Measurements from ENCODE around the gene CTTN. TPM values are rescaled to one million over a fixed set of nuclear protein-coding genes. Genes with fewer than 3 reads are reported as not detected.
A peak's percentile ranks its signal among the peaks of the same experiment; 100 is the strongest.

The CTTN gene
- total RNA-seq, 1 donor from 2014 or later: 296 TPM

DNA sequence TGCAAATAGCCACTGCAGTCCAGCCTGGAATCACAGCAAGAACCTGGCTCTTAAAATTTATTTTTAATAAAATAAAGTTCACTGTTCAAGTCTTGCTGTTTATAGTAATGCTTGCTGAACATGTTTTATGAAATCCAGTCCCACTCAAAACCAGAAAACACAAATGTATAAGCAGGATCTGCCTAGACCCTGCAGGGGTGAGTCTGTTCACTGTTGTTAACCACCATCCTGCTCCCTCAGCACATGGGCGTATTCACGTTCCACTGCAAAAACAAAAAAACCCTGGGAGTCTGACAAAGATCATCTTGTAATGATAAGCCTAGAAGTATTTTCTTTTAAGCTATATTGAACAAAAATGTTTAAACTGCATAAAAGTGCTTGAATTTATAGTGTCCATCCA is 45.0 kb upstream of the CTTN start:
- TF ChIP-seq, protein P1, sequence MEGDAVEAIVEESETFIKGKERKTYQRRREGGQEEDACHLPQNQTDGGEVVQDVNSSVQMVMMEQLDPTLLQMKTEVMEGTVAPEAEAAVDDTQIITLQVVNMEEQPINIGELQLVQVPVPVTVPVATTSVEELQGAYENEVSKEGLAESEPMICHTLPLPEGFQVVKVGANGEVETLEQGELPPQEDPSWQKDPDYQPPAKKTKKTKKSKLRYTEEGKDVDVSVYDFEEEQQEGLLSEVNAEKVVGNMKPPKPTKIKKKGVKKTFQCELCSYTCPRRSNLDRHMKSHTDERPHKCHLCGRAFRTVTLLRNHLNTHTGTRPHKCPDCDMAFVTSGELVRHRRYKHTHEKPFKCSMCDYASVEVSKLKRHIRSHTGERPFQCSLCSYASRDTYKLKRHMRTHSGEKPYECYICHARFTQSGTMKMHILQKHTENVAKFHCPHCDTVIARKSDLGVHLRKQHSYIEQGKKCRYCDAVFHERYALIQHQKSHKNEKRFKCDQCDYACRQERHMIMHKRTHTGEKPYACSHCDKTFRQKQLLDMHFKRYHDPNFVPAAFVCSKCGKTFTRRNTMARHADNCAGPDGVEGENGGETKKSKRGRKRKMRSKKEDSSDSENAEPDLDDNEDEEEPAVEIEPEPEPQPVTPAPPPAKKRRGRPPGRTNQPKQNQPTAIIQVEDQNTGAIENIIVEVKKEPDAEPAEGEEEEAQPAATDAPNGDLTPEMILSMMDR (IDR thresholded peaks at IDR 0.05; ENCODE audit: partially characterized antibody, unreplicated experiment): no peak
- peaks cover 4% of the 10 kb centered on the region for H3K4me1 Mint-ChIP-seq (ENCODE audit: low read depth, unreplicated experiment)
- no peak for DNase-seq
- no peak overlapping the region for H3K4me3 Mint-ChIP-seq (ENCODE audit: unreplicated experiment)
- H3K36me3 Mint-ChIP-seq (ENCODE audit: unreplicated experiment): no peaks in the 10 kb centered on the region
- H3K27ac Mint-ChIP-seq (ENCODE audit: unreplicated experiment): peak overlapping the region; percentile 57
- peaks cover 6% of the 10 kb centered on the region for H3K27me3 Mint-ChIP-seq (ENCODE audit: unreplicated experiment)
- H3K9me3 Mint-ChIP-seq (ENCODE audit: unreplicated experiment): no peaks in the 10 kb centered on the region

- no peak for DNase-seq
These were observed 44.3 kb upstream of the CTTN start for GRCh38 chr11:70353900-70354568.

GRCh38 chr11:70354629-70355028 is 43.7 kb upstream of the CTTN start:
- TF ChIP-seq, protein P1 (IDR thresholded peaks at IDR 0.05; ENCODE audit: partially characterized antibody, unreplicated experiment): no peak
- Mint-ChIP-seq H3K27ac (ENCODE audit: unreplicated experiment) (no peak overlapping the region), H3K9me3 (ENCODE audit: unreplicated experiment) (no peaks in the 10 kb centered on the region), H3K4me3 (ENCODE audit: unreplicated experiment) (no peak overlapping the region), H3K27me3 (ENCODE audit: unreplicated experiment) (peaks cover 6% of the 10 kb centered on the region), H3K36me3 (ENCODE audit: unreplicated experiment) (no peaks in the 10 kb centered on the region), H3K4me1 (ENCODE audit: low read depth, unreplicated experiment) (peaks cover 4% of the 10 kb centered on the region)
- no peak for DNase-seq

More at GRCh38 chr11:70353900-70354568, 44.3 kb upstream of the CTTN start:
- Mint-ChIP-seq H3K36me3 (ENCODE audit: unreplicated experiment) (no peaks in the 10 kb centered on the region), H3K4me1 (ENCODE audit: low read depth, unreplicated experiment) (peaks cover 4% of the 10 kb centered on the region), H3K9me3 (ENCODE audit: unreplicated experiment) (no peaks in the 10 kb centered on the region), H3K27ac (ENCODE audit: unreplicated experiment) (no peak overlapping the region), H3K4me3 (ENCODE audit: unreplicated experiment) (no peak overlapping the region), H3K27me3 (ENCODE audit: unreplicated experiment) (peaks cover 6% of the 10 kb centered on the region)
- TF ChIP-seq, protein P1 (IDR thresholded peaks at IDR 0.05; ENCODE audit: partially characterized antibody, unreplicated experiment): no peak

GRCh38 chr11:70358753-70359152 is 39.6 kb upstream of the CTTN start:
- TF ChIP-seq, protein P1 (IDR thresholded peaks at IDR 0.05; ENCODE audit: partially characterized antibody, unreplicated experiment): no peak
- H3K4me3 Mint-ChIP-seq (ENCODE audit: unreplicated experiment): no peak overlapping the region
- H3K4me1 Mint-ChIP-seq (ENCODE audit: low read depth, unreplicated experiment): no peaks in the 10 kb centered on the region
- H3K9me3 Mint-ChIP-seq (ENCODE audit: unreplicated experiment): no peaks in the 10 kb centered on the region
- DNase-seq: no peak
- H3K36me3 Mint-ChIP-seq (ENCODE audit: unreplicated experiment): no peaks in the 10 kb centered on the region
- peaks cover 3% of the 10 kb centered on the region for H3K27me3 Mint-ChIP-seq (ENCODE audit: unreplicated experiment)
- H3K27ac Mint-ChIP-seq (ENCODE audit: unreplicated experiment): no peak overlapping the region

GRCh38 chr11:70359451-70360205 is 38.7 kb upstream of the CTTN start:
- Mint-ChIP-seq H3K4me1 (ENCODE audit: low read depth, unreplicated experiment) (no peaks in the 10 kb centered on the region), H3K9me3 (ENCODE audit: unreplicated experiment) (no peaks in the 10 kb centered on the region), H3K27me3 (ENCODE audit: unreplicated experiment) (peaks cover 2% of the 10 kb centered on the region), H3K27ac (ENCODE audit: unreplicated experiment) (no peak overlapping the region), H3K36me3 (ENCODE audit: unreplicated experiment) (no peaks in the 10 kb centered on the region), H3K4me3 (ENCODE audit: unreplicated experiment) (no peak overlapping the region)
- TF ChIP-seq, protein P1 (IDR thresholded peaks at IDR 0.05; ENCODE audit: partially characterized antibody, unreplicated experiment): no peak
- DNase-seq: no peak

Measured in glutamatergic neuron (in vitro differentiated cells).